ENCODE data around the gene PRDX5.

The PRDX5 gene

GRCh38 chr11:64290352-64291261 is 27.3 kb upstream of the PRDX5 start:
- DNase-seq (ENCODE audit: low spot score) = no peak

- DNase-seq (ENCODE audit: low spot score) = no peak
These were observed 26.6 kb upstream of the PRDX5 start, which contains the start of gene KCNK4 for GRCh38 chr11:64291262-64291751. TSS of gene KCNK4 (plus strand) at chr11:64291302. CDS start at chr11:64293019, 1,717 bp downstream.

- DNase-seq (ENCODE audit: low spot score) = no peak
These were observed 26.0 kb upstream of the PRDX5 start for GRCh38 chr11:64291752-64292459.

GRCh38 chr11:64292460-64293254 is 25.3 kb upstream of the PRDX5 start:
- no peak for DNase-seq (ENCODE audit: low spot score)

- DNase-seq (ENCODE audit: low spot score) = peak; percentile 70
These were observed 23.1 kb upstream of the PRDX5 start for GRCh38 chr11:64294774-64295173.

GRCh38 chr11:64295760-64296159 is 22.2 kb upstream of the PRDX5 start:
- DNase-seq (ENCODE audit: low spot score) = no peak

- DNase-seq (ENCODE audit: low spot score) = peak; percentile 44
These were observed 21.7 kb upstream of the PRDX5 start for GRCh38 chr11:64296236-64296635.

GRCh38 chr11:64296830-64297698 is 20.9 kb upstream of the PRDX5 start:
- no peak for DNase-seq (ENCODE audit: low spot score)

- no peak for DNase-seq (ENCODE audit: low spot score)
These were observed 20.1 kb upstream of the PRDX5 start for GRCh38 chr11:64297699-64298358.

- DNase-seq (ENCODE audit: low spot score) = peak; percentile 68
These were observed 18.7 kb upstream of the PRDX5 start for GRCh38 chr11:64298966-64299846.

- no peak for DNase-seq (ENCODE audit: low spot score)
These were observed 17.9 kb upstream of the PRDX5 start, which contains the start of gene CATSPERZ for GRCh38 chr11:64299847-64300648. TSS of gene CATSPERZ (plus strand) at chr11:64300358. CDS start at chr11:64300411, 53 bp downstream.

- no peak for DNase-seq (ENCODE audit: low spot score)
These were observed 14.6 kb upstream of the PRDX5 start for GRCh38 chr11:64303109-64304031.

- no peak for DNase-seq (ENCODE audit: low spot score)
These were observed 13.9 kb upstream of the PRDX5 start for GRCh38 chr11:64304032-64304315.

GRCh38 chr11:64304316-64305072 is 13.4 kb upstream of the PRDX5 start:
- peak; percentile 86 for DNase-seq (ENCODE audit: low spot score)

- peak; percentile 100 for DNase-seq (ENCODE audit: low spot score)
These were observed 12.7 kb upstream of the PRDX5 start, which contains the start of gene ESRRA for GRCh38 chr11:64305075-64305690. TSS of gene ESRRA (plus strand) at chr11:64305524. CDS start at chr11:64307180, 1,656 bp downstream.

Measured in AG20443 (cell line).